GM18507 (cell line): Measurements from ENCODE around the gene IL1RAPL1.

Experiments
- DNase-seq: peaks from one replicate; pipeline ENCODE4 v3.0.0; 2011; ENCODE audit warnings: low read depth; ENCODE audit not compliant: insufficient read length; ENCODE audit errors: extremely low spot score
- FAIRE-seq: peaks from 2 replicates; lab custom pipeline; 2011; peaks lifted over from hg19 to GRCh38; lab: Jason Lieb, UNC

IL1RAPL1 gene

GRCh38 chrX:28586981-28587551 is at the start of gene IL1RAPL1:
Gene IL1RAPL1 (plus strand): TSS chrX:28587446.
- no peak for DNase-seq
- no peak for FAIRE-seq

- DNase-seq = no peak
- no peak for FAIRE-seq
These were observed 44.5 kb upstream of the IL1RAPL1 start for GRCh38 chrX:28542791-28543190.

- FAIRE-seq = no peak
- DNase-seq = no peak
These were observed 37.4 kb upstream of the IL1RAPL1 start for GRCh38 chrX:28549838-28550237.

- DNase-seq (no peak), FAIRE-seq (no peak)
These were observed 36.8 kb upstream of the IL1RAPL1 start for GRCh38 chrX:28550331-28550872.

GRCh38 chrX:28552322-28552721 is 34.9 kb upstream of the IL1RAPL1 start:
- no peak for DNase-seq

GRCh38 chrX:28552882-28553829 is 34.1 kb upstream of the IL1RAPL1 start:
- DNase-seq (no peak), FAIRE-seq (no peak)

More at GRCh38 chrX:28552322-28552721, 34.9 kb upstream of the IL1RAPL1 start:
- no peak for FAIRE-seq

GRCh38 chrX:28576117-28576516 is 11.1 kb upstream of the IL1RAPL1 start:
- DNase-seq (no peak), FAIRE-seq (no peak)

GRCh38 chrX:28581522-28581921 is 5.7 kb upstream of the IL1RAPL1 start:
- FAIRE-seq (no peak), DNase-seq (no peak)

GRCh38 chrX:28582511-28582910 is 4.7 kb upstream of the IL1RAPL1 start:
- no peak for FAIRE-seq
- no peak for DNase-seq

- DNase-seq (no peak), FAIRE-seq (no peak)
These were observed 3.2 kb upstream of the IL1RAPL1 start for GRCh38 chrX:28584025-28584424.

GRCh38 chrX:28585767-28586166 is 1.5 kb upstream of the IL1RAPL1 start:
- FAIRE-seq = no peak
- DNase-seq = no peak

- no peak for DNase-seq
- no peak for FAIRE-seq
These were observed 960 bp upstream of the IL1RAPL1 start for GRCh38 chrX:28586286-28586685.

GRCh38 chrX:28589046-28589445 is 1.8 kb downstream of the IL1RAPL1 start:
- FAIRE-seq = no peak

GRCh38 chrX:28590396-28590795 is 3.1 kb downstream of the IL1RAPL1 start:
- FAIRE-seq (no peak), DNase-seq (no peak)

More at GRCh38 chrX:28589046-28589445, 1.8 kb downstream of the IL1RAPL1 start:
- no peak for DNase-seq

- FAIRE-seq (no peak), DNase-seq (no peak)
These were observed 4.3 kb downstream of the IL1RAPL1 start for GRCh38 chrX:28591542-28591941.

GRCh38 chrX:28595346-28595745 is 8.1 kb downstream of the IL1RAPL1 start:
- FAIRE-seq (no peak), DNase-seq (no peak)

GRCh38 chrX:28599957-28600356 is 12.7 kb downstream of the IL1RAPL1 start:
- FAIRE-seq (no peak), DNase-seq (no peak)

GRCh38 chrX:28609003-28609402 is 21.8 kb downstream of the IL1RAPL1 start:
- FAIRE-seq = no peak
- no peak for DNase-seq

- no peak for FAIRE-seq
- DNase-seq = no peak
These were observed 22.8 kb downstream of the IL1RAPL1 start for GRCh38 chrX:28609917-28610613.

- DNase-seq = no peak
- no peak for FAIRE-seq
These were observed 23.5 kb downstream of the IL1RAPL1 start for GRCh38 chrX:28610746-28611145.
